AG10803 (cell line): ENCODE measurements around the gene RSRC2.

ENCODE experiments used
- DNase-seq: peaks from one replicate; pipeline ENCODE4 v3.0.0; 2010; ENCODE audit warnings: low read depth
- H3K4me3 ChIP-seq: 2 replicates; pipeline ENCODE4 v1.5.1; 2011; ENCODE audit warnings: mild to moderate bottlenecking, low read length, control low read depth
- TF ChIP-seq, protein P1 (sequence below): conservative IDR thresholded peaks from 2 replicates; pipeline ENCODE4 v1.5.1; 2011; ENCODE audit warnings: mild to moderate bottlenecking, low read length, control low read depth, inconsistent platforms

RSRC2 gene

DNA sequence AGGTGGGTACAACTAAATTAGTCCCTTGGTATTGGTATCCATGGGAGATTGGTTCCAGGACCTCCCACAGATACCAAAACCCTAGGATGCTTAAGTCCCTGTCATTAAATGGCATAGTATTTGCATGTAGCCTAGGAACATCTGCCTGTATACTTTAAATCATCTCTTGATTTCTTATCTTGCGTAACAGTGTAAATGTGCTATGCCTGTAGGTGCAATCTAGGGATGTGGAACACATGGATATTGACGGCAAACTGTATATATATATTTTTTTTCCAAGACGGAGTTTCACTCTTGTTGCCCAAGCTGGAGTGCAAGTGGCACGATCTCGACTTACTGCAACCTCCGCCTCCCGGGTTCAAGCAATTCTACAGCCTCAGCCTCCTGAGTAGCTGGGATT lies 1.8 kb upstream of the RSRC2 start:
- TF ChIP-seq, protein P1, sequence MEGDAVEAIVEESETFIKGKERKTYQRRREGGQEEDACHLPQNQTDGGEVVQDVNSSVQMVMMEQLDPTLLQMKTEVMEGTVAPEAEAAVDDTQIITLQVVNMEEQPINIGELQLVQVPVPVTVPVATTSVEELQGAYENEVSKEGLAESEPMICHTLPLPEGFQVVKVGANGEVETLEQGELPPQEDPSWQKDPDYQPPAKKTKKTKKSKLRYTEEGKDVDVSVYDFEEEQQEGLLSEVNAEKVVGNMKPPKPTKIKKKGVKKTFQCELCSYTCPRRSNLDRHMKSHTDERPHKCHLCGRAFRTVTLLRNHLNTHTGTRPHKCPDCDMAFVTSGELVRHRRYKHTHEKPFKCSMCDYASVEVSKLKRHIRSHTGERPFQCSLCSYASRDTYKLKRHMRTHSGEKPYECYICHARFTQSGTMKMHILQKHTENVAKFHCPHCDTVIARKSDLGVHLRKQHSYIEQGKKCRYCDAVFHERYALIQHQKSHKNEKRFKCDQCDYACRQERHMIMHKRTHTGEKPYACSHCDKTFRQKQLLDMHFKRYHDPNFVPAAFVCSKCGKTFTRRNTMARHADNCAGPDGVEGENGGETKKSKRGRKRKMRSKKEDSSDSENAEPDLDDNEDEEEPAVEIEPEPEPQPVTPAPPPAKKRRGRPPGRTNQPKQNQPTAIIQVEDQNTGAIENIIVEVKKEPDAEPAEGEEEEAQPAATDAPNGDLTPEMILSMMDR: no peak
- DNase-seq: no peak
- H3K4me3 ChIP-seq: no peak overlapping the region; the same call in 1 of the 2 replicates

DNA sequence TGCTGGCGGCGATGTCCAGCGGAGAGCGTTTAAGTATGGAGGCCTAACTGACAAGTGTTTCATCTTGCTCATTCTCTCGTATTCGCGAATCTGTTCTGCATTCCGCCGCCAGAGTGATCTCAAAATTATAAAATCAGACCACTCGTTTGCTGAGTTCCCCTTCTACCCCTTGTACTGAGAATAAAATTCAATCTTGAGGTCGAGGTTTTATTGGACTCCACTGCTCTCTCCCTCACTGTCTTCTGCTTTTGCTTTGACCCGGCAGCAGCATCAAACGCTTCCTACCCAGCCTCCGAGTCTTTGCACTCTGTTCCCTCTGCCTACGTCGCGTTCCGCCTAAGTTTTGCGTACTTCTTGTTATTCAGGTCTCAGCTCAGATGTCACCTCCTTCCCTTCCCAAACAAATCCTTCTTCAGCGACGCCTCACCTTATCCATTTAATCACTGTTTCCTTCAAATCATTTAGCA lies 775 bp upstream of the RSRC2 start:
- DNase-seq: no peak
- H3K4me3 ChIP-seq: peak overlapping the region; percentile 92

DNA sequence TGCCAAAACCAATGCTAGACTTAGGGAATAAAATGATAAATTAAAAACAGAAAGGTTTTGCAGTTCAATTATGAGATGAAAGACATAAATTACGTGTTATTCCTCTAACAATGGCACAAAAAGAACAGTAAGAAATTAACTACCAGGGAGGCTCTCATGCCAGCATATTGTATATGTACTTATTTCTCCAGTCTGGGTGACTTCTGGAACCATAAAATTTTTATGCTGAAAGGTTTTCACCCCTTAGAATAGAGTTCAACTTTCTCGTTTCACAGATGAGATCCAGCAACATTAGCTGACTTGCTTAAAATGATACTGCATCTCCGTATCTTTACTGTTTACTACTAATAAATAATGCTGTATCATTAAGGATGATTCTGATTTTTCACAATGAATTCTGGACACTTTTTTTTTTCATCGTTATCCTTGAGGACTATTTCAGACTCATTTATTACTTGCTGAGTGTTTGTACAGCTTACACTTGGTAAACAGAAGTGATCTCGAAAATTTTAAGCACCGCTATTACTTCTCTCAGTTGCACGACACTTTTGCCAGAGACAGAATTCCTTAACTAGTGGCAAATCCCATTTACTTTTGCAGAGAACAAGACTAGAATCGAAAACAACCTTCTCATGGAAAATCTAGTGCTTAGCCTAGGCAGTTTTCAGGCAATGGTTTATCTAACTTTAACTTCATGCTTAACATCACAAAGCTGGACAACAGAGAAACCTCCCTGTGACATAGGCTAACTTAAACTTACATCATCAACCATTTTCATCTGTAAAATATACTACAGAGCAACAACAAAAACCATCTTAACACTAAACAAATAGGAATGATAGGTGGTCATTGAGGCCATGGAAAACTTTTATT lies 2.7 kb downstream of the RSRC2 start:
- TF ChIP-seq, protein P1: no peak
- H3K4me3 ChIP-seq: peak overlapping the region; percentile 74
- DNase-seq: peak; percentile 14

More for the DNA sequence above, 775 bp upstream of the RSRC2 start:
- TF ChIP-seq, protein P1: no peak

DNA sequence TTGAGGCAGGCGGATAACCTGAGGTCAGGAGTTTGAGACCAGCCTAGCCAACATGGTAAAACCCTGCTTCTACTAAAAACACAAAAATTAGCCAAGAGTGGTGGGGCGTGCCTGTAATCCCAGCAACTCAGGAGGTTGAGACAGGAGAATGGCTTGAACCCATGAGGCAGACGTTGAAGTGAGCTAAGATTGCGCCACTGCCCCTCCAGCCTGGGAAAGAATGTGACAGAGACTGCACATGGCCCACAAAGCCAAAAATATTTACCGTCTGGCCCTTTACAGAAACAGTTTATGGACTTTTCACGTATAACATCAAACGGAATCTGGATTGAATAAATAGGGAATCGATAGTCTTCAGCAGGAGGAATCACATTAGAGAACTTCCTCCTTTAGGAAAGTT lies 3.5 kb downstream of the RSRC2 start:
- DNase-seq: peak; percentile 86
- TF ChIP-seq, protein P1: no peak
- peak overlapping the region; percentile 74 for H3K4me3 ChIP-seq

DNA sequence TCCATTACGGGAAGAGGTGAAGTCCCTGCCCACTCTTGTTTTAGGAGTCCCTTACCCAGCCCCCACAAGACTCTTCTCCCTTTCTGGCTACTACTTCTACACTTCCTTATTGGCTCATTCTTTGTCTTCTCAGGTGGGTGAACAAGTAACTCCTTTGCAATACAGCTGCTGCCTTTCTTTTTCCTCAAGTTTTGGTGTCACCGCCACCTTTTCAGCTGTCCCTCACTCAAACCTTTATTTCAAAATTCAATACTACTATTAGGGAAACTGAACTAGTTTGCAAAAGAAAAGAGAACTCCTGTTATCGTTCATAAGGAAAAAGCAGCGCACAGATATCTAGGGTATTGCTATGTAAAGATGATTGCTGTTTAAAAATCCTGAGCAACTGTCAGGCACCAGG lies 6.1 kb downstream of the RSRC2 start:
- TF ChIP-seq, protein P1: no peak
- no peak overlapping the region for H3K4me3 ChIP-seq
- no peak for DNase-seq

DNA sequence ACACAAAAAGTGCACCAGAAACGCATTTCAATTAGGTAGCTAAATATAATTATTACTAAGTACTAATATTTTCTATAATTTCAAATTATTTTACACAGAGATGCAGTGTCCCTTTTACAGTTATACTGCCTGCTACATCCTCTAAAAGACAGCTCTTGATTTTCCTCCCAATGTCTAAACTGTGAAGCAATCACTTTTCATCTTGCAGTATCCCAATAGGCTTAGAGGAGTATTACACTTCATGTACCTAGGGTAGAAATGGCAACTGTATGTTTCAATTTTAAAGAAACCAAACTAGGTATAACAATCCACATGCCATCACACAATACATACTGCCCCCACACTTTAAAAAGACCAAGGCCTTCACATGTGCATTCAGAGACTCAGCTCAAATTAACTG lies 7.3 kb downstream of the RSRC2 start:
- DNase-seq: no peak
- TF ChIP-seq, protein P1: peak; percentile 18; the same call in 1 of the 2 replicates
- no peak overlapping the region for H3K4me3 ChIP-seq

DNA sequence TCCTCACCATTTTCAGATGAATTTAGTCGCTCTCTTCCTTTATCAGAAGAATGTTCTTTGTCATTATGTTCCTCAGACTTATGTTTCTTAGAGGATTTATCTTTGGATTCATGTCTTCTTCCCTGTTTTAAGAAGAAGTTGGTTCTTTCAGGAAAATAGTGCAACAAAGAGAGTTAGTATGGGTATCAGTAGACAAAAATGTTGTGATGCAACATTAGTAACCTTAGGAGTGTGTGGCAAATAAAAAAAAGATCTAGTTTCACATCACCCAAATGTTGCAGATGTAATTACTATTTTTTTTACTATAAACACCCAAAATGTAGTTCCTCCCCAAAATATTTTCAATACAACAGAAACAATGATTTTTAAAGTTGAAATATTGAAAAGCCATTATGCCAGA lies 7.8 kb downstream of the RSRC2 start:
- DNase-seq: peak; percentile 27
- TF ChIP-seq, protein P1: no peak
- no peak overlapping the region for H3K4me3 ChIP-seq
